ENCODE measurements around the gene ATF2. TPM values are rescaled to one million over a fixed set of nuclear protein-coding genes. Genes with fewer than 3 reads are reported as not detected.

The ATF2 gene
- total and polyA plus RNA-seq, 2 of the 13 experiments (the other 11 are each of a cell fraction or from before 2014, with no cell fraction given) = 91.6 to 95.1 TPM

DNA sequence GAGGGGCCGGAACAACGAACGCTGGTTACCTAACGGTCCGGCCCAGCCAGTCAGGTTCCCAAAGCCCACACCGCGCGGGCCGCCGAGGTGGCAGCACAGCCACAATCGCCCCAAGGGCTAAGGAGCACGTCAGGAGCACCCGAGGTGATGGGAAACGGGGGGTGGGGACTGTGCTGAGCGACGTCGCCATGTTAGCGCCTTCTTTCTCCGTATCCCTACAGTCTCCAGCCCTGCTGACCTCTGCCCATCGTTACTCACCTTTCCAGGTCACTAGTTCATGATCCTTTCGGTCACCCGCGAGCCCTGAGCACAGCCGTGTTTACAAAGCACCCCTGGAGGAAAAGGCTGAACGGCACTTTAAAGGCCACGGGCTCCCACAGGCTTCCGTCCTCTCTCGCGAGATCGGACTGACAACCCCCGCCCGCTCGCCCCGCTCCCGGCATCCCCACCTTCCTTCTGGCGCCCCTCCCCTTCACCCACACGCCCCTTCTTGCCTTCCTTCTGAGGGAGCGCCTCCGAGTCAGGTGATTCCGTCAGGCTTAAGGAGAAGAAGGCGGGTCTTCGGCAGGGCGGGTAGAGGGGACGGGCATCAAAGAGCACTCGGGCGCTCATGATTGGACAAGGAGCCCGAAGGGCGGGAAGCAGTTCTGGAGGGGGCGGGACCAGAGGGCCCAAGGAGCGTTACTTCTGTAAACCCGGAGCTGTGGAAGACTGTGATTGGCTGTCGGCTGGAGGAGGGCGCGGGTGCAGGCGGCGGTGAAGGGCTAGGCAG lies at the start of gene ATF2 (continued):
- TF ChIP-seq, protein P1, sequence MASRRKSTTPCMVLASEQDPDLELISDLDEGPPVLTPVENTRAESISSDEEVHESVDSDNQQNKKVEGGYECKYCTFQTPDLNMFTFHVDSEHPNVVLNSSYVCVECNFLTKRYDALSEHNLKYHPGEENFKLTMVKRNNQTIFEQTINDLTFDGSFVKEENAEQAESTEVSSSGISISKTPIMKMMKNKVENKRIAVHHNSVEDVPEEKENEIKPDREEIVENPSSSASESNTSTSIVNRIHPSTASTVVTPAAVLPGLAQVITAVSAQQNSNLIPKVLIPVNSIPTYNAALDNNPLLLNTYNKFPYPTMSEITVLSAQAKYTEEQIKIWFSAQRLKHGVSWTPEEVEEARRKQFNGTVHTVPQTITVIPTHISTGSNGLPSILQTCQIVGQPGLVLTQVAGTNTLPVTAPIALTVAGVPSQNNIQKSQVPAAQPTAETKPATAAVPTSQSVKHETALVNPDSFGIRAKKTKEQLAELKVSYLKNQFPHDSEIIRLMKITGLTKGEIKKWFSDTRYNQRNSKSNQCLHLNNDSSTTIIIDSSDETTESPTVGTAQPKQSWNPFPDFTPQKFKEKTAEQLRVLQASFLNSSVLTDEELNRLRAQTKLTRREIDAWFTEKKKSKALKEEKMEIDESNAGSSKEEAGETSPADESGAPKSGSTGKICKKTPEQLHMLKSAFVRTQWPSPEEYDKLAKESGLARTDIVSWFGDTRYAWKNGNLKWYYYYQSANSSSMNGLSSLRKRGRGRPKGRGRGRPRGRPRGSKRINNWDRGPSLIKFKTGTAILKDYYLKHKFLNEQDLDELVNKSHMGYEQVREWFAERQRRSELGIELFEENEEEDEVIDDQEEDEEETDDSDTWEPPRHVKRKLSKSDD (CRISPR knock-in tag; IDR thresholded peaks at IDR 0.05; ENCODE audit: low read depth) = peak; percentile 92
- TF ChIP-seq ZNF124 (CRISPR knock-in tag; IDR thresholded peaks at IDR 0.05) (no peak), MAFK (conservative IDR thresholded peaks at IDR 0.05 in 1 of 2, IDR thresholded peaks at IDR 0.05 in 1 of 2; ENCODE audit: low read length in 2 of 2) (no peak), HDAC6 (IDR thresholded peaks at IDR 0.05; ENCODE audit: low read depth, low read length) (no peak), ZNF44 (CRISPR knock-in tag; IDR thresholded peaks at IDR 0.05) (no peak), MXD4 (CRISPR knock-in tag; IDR thresholded peaks at IDR 0.05) (no peak), ZNF773 (CRISPR knock-in tag; IDR thresholded peaks at IDR 0.05; ENCODE audit: borderline replicate concordance) (0 out of 2 replicates have a peak, but pooled peaks have one; percentile 67), AGO2 (optimal IDR thresholded peaks at IDR 0.05; ENCODE audit: low read depth, low read length) (peak; percentile 91)
- TF ChIP-seq, protein P2, sequence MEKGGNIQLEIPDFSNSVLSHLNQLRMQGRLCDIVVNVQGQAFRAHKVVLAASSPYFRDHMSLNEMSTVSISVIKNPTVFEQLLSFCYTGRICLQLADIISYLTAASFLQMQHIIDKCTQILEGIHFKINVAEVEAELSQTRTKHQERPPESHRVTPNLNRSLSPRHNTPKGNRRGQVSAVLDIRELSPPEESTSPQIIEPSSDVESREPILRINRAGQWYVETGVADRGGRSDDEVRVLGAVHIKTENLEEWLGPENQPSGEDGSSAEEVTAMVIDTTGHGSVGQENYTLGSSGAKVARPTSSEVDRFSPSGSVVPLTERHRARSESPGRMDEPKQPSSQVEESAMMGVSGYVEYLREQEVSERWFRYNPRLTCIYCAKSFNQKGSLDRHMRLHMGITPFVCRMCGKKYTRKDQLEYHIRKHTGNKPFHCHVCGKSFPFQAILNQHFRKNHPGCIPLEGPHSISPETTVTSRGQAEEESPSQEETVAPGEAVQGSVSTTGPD (CRISPR knock-in tag; IDR thresholded peaks at IDR 0.05) = peak; percentile 73; the same call in 1 of the 2 replicates
- TF ChIP-seq, protein P3, sequence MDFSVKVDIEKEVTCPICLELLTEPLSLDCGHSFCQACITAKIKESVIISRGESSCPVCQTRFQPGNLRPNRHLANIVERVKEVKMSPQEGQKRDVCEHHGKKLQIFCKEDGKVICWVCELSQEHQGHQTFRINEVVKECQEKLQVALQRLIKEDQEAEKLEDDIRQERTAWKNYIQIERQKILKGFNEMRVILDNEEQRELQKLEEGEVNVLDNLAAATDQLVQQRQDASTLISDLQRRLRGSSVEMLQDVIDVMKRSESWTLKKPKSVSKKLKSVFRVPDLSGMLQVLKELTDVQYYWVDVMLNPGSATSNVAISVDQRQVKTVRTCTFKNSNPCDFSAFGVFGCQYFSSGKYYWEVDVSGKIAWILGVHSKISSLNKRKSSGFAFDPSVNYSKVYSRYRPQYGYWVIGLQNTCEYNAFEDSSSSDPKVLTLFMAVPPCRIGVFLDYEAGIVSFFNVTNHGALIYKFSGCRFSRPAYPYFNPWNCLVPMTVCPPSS (IDR thresholded peaks at IDR 0.05) = no peak
- TF ChIP-seq, protein P4, sequence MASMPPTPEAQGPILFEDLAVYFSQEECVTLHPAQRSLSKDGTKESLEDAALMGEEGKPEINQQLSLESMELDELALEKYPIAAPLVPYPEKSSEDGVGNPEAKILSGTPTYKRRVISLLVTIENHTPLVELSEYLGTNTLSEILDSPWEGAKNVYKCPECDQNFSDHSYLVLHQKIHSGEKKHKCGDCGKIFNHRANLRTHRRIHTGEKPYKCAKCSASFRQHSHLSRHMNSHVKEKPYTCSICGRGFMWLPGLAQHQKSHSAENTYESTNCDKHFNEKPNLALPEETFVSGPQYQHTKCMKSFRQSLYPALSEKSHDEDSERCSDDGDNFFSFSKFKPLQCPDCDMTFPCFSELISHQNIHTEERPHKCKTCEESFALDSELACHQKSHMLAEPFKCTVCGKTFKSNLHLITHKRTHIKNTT (CRISPR knock-in tag; IDR thresholded peaks at IDR 0.05) = no peak
- TF ChIP-seq, protein P5, sequence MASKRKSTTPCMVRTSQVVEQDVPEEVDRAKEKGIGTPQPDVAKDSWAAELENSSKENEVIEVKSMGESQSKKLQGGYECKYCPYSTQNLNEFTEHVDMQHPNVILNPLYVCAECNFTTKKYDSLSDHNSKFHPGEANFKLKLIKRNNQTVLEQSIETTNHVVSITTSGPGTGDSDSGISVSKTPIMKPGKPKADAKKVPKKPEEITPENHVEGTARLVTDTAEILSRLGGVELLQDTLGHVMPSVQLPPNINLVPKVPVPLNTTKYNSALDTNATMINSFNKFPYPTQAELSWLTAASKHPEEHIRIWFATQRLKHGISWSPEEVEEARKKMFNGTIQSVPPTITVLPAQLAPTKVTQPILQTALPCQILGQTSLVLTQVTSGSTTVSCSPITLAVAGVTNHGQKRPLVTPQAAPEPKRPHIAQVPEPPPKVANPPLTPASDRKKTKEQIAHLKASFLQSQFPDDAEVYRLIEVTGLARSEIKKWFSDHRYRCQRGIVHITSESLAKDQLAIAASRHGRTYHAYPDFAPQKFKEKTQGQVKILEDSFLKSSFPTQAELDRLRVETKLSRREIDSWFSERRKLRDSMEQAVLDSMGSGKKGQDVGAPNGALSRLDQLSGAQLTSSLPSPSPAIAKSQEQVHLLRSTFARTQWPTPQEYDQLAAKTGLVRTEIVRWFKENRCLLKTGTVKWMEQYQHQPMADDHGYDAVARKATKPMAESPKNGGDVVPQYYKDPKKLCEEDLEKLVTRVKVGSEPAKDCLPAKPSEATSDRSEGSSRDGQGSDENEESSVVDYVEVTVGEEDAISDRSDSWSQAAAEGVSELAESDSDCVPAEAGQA (IDR thresholded peaks at IDR 0.05; ENCODE audit: low read depth) = no peak
- TF ChIP-seq, protein P5 (CRISPR knock-in tag; IDR thresholded peaks at IDR 0.05; ENCODE audit: borderline replicate concordance) = 0 out of 2 replicates have a peak, but pooled peaks have one; percentile 70
- TF ChIP-seq, protein P6, sequence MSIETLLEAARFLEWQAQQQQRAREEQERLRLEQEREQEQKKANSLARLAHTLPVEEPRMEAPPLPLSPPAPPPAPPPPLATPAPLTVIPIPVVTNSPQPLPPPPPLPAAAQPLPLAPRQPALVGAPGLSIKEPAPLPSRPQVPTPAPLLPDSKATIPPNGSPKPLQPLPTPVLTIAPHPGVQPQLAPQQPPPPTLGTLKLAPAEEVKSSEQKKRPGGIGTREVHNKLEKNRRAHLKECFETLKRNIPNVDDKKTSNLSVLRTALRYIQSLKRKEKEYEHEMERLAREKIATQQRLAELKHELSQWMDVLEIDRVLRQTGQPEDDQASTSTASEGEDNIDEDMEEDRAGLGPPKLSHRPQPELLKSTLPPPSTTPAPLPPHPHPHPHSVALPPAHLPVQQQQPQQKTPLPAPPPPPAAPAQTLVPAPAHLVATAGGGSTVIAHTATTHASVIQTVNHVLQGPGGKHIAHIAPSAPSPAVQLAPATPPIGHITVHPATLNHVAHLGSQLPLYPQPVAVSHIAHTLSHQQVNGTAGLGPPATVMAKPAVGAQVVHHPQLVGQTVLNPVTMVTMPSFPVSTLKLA (IDR thresholded peaks at IDR 0.05) = peak; percentile 38

Data from HepG2 (cell line).